Vagina (tissue), 2 donors: ENCODE data around the gene TPCN2. TPM values are rescaled to one million over a fixed set of nuclear protein-coding genes. Genes with fewer than 3 reads are reported as not detected.

Source experiments
- DNase-seq, 2 donors: peaks; one replicate each; pipeline ENCODE4 v3.0.0-alpha.2; 2017; ENCODE audit errors: extremely low spot score in 2 of 2
- H3K27ac ChIP-seq: fragments of 200-600 bp; sonication (generic); one replicate; pipeline ENCODE4 v1.5.1; 2019
- H3K27me3 ChIP-seq: fragments of 200-600 bp; sonication (generic); one replicate; pipeline ENCODE4 v1.5.1; 2019
- H3K36me3 ChIP-seq, 2 donors: fragments of 200-600 bp; sonication (generic); one replicate each; pipeline ENCODE4 v1.5.1; 2017 to 2019
- H3K4me1 ChIP-seq: fragments of 200-600 bp; sonication (generic); one replicate; pipeline ENCODE4 v1.5.1; 2019
- H3K4me3 ChIP-seq, 2 donors: fragments of 200-600 bp; sonication (generic); 1 replicate in 1 of 2; 2 replicates in 1 of 2; pipeline ENCODE4 v1.5.1; 2016 to 2019
- H3K9me3 ChIP-seq: fragments of 200-600 bp; sonication (generic); one replicate; pipeline ENCODE4 v1.5.1; 2019
- POLR2A ChIP-seq, 2 donors: fragments of 450-650 bp; IDR thresholded peaks; one replicate each; pipeline ENCODE4 v1.6.1; 2017; ENCODE audit warnings: antibody characterized with exemption in 2 of 2, mild to moderate bottlenecking in 2 of 2, moderate library complexity in 2 of 2
- POLR2AphosphoS5 ChIP-seq, 2 donors: sonication (generic); formaldehyde crosslinking; IDR thresholded peaks; one replicate each; pipeline ENCODE4 v1.9.0; 2017; ENCODE audit warnings: antibody characterized with exemption in 2 of 2, mild to moderate bottlenecking in 2 of 2, low read depth in 1 of 2; ENCODE audit not compliant: insufficient read depth in 1 of 2
- intact Hi-C: fragments of 100-400 bp; cut with DNase I; formaldehyde crosslinking; loops from one replicate; pipeline ENCODE4 v1.15.1; 2023
- total RNA-seq: library from RNA; depleted of rRNA; stranded (reverse); fragments of >200 nt; gene quantifications from one replicate; pipeline ENCODE4 v1.2.3, GENCODE V29; 2016
- TF ChIP-seq, protein P1 (sequence below), 3 experiments: fragments of 450-650 bp in 2 of 3; fragments of 200-600 bp in 1 of 3; sonication (generic) in 1 of 3; IDR thresholded peaks; one replicate each; pipeline ENCODE4 v1.5.1; 2017 to 2019; ENCODE audit warnings: antibody characterized with exemption in 3 of 3, mild to moderate bottlenecking in 2 of 3, moderate library complexity in 2 of 3

The TPCN2 gene
- total RNA-seq, 1 donor from 2014 or later = 21.1 TPM

DNA sequence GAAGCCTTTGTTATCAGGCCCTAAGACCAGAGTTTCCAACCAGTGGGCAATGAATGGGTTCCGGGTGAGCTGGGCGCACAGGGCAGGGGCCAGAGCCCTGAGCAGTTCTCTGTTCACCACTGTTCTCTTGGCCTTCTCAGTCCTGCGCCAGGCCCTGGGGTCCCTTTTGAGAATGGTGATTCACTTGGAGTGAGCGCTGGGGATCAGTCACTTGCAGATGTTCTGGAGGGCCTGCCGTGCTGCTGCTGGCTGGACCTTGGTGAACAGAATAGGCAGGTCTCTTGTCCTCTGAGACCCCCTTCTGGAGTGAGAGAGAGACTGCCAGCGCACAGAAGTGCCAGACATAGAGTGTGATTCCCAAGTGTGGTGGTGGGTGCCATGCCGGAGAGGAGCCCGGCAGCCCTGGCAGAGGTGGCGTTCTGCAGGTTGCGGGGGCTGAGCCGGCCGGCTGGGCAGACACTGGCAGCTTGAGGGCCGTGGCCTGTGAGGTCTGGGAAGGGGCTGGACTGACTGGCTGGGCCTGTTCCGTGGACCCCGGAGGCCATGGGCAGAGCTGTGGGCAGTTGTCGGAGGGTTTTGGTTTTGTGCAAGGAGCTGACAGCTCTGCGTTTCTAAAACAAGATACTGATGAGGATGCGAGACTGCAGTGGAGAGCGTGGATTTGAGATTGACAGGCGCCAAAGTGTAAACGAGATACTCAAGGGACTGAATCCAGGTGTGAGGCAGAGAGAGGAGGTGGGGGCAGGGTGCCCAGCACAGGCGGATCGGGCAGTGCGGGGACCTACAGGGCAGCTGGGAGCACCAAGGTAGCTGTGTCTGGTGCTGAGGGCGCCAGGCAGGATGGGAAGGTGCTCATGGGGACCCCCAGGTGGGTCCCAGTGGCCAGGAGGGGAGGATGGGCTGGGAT lies 12.3 kb downstream of the TPCN2 start:
- no peaks in the 10 kb centered on the region for H3K9me3 ChIP-seq
- DNase-seq = no peak
- TF ChIP-seq POLR2AphosphoS5 (IDR thresholded peaks at IDR 0.05; ENCODE audit: insufficient read depth in 1 of 2, low read depth in 1 of 2) (no peak), POLR2A (IDR thresholded peaks at IDR 0.05) (no peak)
- TF ChIP-seq, protein P1, sequence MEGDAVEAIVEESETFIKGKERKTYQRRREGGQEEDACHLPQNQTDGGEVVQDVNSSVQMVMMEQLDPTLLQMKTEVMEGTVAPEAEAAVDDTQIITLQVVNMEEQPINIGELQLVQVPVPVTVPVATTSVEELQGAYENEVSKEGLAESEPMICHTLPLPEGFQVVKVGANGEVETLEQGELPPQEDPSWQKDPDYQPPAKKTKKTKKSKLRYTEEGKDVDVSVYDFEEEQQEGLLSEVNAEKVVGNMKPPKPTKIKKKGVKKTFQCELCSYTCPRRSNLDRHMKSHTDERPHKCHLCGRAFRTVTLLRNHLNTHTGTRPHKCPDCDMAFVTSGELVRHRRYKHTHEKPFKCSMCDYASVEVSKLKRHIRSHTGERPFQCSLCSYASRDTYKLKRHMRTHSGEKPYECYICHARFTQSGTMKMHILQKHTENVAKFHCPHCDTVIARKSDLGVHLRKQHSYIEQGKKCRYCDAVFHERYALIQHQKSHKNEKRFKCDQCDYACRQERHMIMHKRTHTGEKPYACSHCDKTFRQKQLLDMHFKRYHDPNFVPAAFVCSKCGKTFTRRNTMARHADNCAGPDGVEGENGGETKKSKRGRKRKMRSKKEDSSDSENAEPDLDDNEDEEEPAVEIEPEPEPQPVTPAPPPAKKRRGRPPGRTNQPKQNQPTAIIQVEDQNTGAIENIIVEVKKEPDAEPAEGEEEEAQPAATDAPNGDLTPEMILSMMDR (IDR thresholded peaks at IDR 0.05) = no peak
- no peaks in the 10 kb centered on the region for H3K27me3 ChIP-seq
- intact Hi-C loops = no loop called here
- peaks cover 0 to 23% of the 10 kb centered on the region in 2 donors for H3K36me3 ChIP-seq
- no peak overlapping the region for H3K4me3 ChIP-seq
- no peak overlapping the region for H3K27ac ChIP-seq
- H3K4me1 ChIP-seq = peaks cover 22% of the 10 kb centered on the region

DNA sequence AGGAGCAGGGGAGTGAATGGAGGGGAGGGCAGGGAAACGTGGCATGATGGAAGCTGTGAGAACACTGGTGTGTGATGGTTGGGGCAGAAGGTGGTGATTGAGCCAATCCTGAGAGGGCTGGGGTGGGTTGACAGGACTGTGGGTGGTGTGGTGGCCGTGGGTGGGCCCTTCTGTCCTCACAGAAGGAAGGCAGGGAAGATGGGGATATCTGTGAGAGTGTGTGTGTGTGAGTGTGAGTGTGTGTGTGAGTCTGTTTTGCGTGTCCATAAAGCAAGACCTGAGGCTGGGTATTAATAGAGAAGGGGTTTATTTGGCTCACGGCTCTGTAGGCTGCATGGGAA lies 13.0 kb downstream of the TPCN2 start:
- peaks cover 0 to 23% of the 10 kb centered on the region in 2 donors for H3K36me3 ChIP-seq
- H3K27me3 ChIP-seq = no peaks in the 10 kb centered on the region
- H3K9me3 ChIP-seq = no peaks in the 10 kb centered on the region
- no peak overlapping the region for H3K4me3 ChIP-seq
- peaks cover 23% of the 10 kb centered on the region for H3K4me1 ChIP-seq
- intact Hi-C loops = no loop called here
- no peak for DNase-seq
- TF ChIP-seq POLR2A (IDR thresholded peaks at IDR 0.05) (no peak), POLR2AphosphoS5 (IDR thresholded peaks at IDR 0.05; ENCODE audit: insufficient read depth in 1 of 2, low read depth in 1 of 2) (no peak)
- TF ChIP-seq, protein P1 (IDR thresholded peaks at IDR 0.05) = no peak
- no peak overlapping the region for H3K27ac ChIP-seq

DNA sequence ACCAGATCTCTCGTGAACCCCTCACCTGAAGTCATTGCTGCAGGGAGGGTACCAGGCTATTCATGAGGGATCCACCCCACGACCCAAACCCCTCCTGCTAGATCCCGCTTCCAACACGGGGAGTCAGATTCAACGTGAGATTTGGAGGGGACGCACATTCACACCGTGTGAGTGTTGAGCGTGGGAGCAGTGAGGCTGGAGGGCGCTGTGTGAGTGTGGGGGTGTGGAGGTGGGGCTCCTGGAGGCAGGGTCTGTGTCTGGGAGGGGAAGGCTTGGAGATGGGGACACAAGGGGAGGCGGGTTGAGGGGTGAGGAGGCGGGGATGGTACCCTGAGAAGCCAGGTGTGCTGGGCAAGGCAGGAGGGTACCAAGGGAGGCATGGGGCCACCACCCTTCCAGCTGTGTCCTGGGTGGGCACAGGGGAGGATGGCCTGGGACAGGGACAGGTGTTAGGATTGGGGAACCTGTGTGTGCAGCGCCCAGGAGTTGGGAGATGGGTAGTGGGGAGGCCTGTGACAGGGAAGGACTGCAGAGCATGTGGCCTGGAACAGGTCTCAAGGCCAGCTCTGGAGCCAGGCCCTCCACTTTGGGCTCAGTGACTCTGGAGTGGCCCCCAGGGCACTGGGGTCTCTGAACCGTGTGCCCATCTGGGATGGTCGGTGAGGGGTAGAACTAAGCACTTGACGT lies 13.6 kb downstream of the TPCN2 start:
- Histone ChIP-seq H3K36me3 (peaks cover 0 to 21% of the 10 kb centered on the region in 2 donors), H3K4me3 (no peak overlapping the region), H3K27ac (no peak overlapping the region), H3K9me3 (no peaks in the 10 kb centered on the region), H3K4me1 (peaks cover 23% of the 10 kb centered on the region), H3K27me3 (no peaks in the 10 kb centered on the region)
- intact Hi-C loops = no loop called here
- no peak for DNase-seq
- TF ChIP-seq POLR2A (IDR thresholded peaks at IDR 0.05) (no peak), POLR2AphosphoS5 (IDR thresholded peaks at IDR 0.05; ENCODE audit: insufficient read depth in 1 of 2, low read depth in 1 of 2) (no peak)
- TF ChIP-seq, protein P1 (IDR thresholded peaks at IDR 0.05) = no peak

GRCh38 chr11:69062873-69063651 lies 14.3 kb downstream of the TPCN2 start:
- Histone ChIP-seq H3K4me3 (no peak overlapping the region), H3K36me3 (peaks cover 0 to 16% of the 10 kb centered on the region in 2 donors), H3K9me3 (no peaks in the 10 kb centered on the region), H3K27ac (no peak overlapping the region), H3K27me3 (no peaks in the 10 kb centered on the region), H3K4me1 (peaks cover 23% of the 10 kb centered on the region)
- no peak for DNase-seq
- intact Hi-C loops = no loop called here
- TF ChIP-seq POLR2A (IDR thresholded peaks at IDR 0.05) (no peak), POLR2AphosphoS5 (IDR thresholded peaks at IDR 0.05; ENCODE audit: insufficient read depth in 1 of 2, low read depth in 1 of 2) (no peak)
- TF ChIP-seq, protein P1 (IDR thresholded peaks at IDR 0.05) = no peak
